ENCODE data around the gene MGAT5.

Gene MGAT5

GRCh38 chr2:134453973-134454372 lies 200.1 kb downstream of the MGAT5 start:
- H3K36me3 ChIP-seq (ENCODE audit: control insufficient read depth in 2 of 2, insufficient read depth in 1 of 2, low read length in 2 of 2), result peaks cover 0 to 30% of the 10 kb centered on the region in 2 experiments; a peak in 1 of 3 replicates
- TF ChIP-seq ZSCAN16 (tag by site-specific recombination; IDR thresholded peaks at IDR 0.05) (no peak), ZIC2 (tag by site-specific recombination; IDR thresholded peaks at IDR 0.05) (no peak), ZNF549 (tag by site-specific recombination; IDR thresholded peaks at IDR 0.05) (no peak), ZNF302 (tag by site-specific recombination; IDR thresholded peaks at IDR 0.05; ENCODE audit: low read depth) (no peak), ZNF585B (tag by site-specific recombination; IDR thresholded peaks at IDR 0.05) (no peak), ZNF701 (tag by site-specific recombination; IDR thresholded peaks at IDR 0.05) (no peak), KLF8 (tag by site-specific recombination; IDR thresholded peaks at IDR 0.05) (no peak), ZNF48 (tag by site-specific recombination; IDR thresholded peaks at IDR 0.05) (no peak), ZNF169 (tag by site-specific recombination; IDR thresholded peaks at IDR 0.05) (no peak), MEIS1 (CRISPR knock-in tag; IDR thresholded peaks at IDR 0.05; ENCODE audit: borderline replicate concordance) (no peak), ZNF473 (tag by site-specific recombination; IDR thresholded peaks at IDR 0.05) (no peak), ZNF843 (tag by site-specific recombination; IDR thresholded peaks at IDR 0.05) (no peak)
- POLR2A ChIA-PET, result no interaction called here
- no peak overlapping the region for H3K4me3 ChIP-seq (ENCODE audit: low read depth, low read length)
- CTCF ChIA-PET, result interaction anchor here (1.2 kb wide), 1 partner anchor 445 kb away, joined by 6 read pairs; no protein-coding TSS in a partner anchor
- no peaks in the 10 kb centered on the region for H3K4me1 ChIP-seq (ENCODE audit: control insufficient read depth, insufficient read depth, low read length)
- no peaks in the 10 kb centered on the region for H3K9me3 ChIP-seq (ENCODE audit: control insufficient read depth, insufficient read depth, low read depth, low read length)
- H3K27ac ChIP-seq (ENCODE audit: extremely low read depth, low read depth, low read length), result no peak overlapping the region

GRCh38 chr2:134454426-134454825 lies 200.6 kb downstream of the MGAT5 start:
- Histone ChIP-seq H3K4me1 (ENCODE audit: control insufficient read depth, insufficient read depth, low read length) (no peaks in the 10 kb centered on the region), H3K4me3 (ENCODE audit: low read depth, low read length) (no peak overlapping the region)
- CTCF ChIA-PET, result interaction anchor here (1.2 kb wide), 2 partner anchors 444 to 568 kb away, joined by 3 to 6 read pairs; no protein-coding TSS in a partner anchor

More at GRCh38 chr2:134454426-134454825, 200.6 kb downstream of the MGAT5 start:
- TF ChIP-seq ZNF404 (tag by site-specific recombination; IDR thresholded peaks at IDR 0.05), result no peak
- TF ChIP-seq KLF9 (tag by site-specific recombination; IDR thresholded peaks at IDR 0.05; ENCODE audit: low read depth), result no peak
- TF ChIP-seq ZNF133 (tag by site-specific recombination; IDR thresholded peaks at IDR 0.05), result no peak
- TF ChIP-seq, protein P1, sequence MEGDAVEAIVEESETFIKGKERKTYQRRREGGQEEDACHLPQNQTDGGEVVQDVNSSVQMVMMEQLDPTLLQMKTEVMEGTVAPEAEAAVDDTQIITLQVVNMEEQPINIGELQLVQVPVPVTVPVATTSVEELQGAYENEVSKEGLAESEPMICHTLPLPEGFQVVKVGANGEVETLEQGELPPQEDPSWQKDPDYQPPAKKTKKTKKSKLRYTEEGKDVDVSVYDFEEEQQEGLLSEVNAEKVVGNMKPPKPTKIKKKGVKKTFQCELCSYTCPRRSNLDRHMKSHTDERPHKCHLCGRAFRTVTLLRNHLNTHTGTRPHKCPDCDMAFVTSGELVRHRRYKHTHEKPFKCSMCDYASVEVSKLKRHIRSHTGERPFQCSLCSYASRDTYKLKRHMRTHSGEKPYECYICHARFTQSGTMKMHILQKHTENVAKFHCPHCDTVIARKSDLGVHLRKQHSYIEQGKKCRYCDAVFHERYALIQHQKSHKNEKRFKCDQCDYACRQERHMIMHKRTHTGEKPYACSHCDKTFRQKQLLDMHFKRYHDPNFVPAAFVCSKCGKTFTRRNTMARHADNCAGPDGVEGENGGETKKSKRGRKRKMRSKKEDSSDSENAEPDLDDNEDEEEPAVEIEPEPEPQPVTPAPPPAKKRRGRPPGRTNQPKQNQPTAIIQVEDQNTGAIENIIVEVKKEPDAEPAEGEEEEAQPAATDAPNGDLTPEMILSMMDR (tag by site-specific recombination; IDR thresholded peaks at IDR 0.05), result no peak
- TF ChIP-seq SP3 (tag by site-specific recombination; IDR thresholded peaks at IDR 0.05), result no peak
- no peak for TF ChIP-seq ZNF423 (tag by site-specific recombination; IDR thresholded peaks at IDR 0.05)
- no peak for TF ChIP-seq ZNF544 (tag by site-specific recombination; IDR thresholded peaks at IDR 0.05)
- TF ChIP-seq ZNF155 (tag by site-specific recombination; IDR thresholded peaks at IDR 0.05), result no peak
- no peak for TF ChIP-seq ZNF596 (tag by site-specific recombination; IDR thresholded peaks at IDR 0.05)
- no peak for TF ChIP-seq ZNF48 (tag by site-specific recombination; IDR thresholded peaks at IDR 0.05)
- no peak for TF ChIP-seq ZNF629 (tag by site-specific recombination; IDR thresholded peaks at IDR 0.05)
- TF ChIP-seq, protein P2, sequence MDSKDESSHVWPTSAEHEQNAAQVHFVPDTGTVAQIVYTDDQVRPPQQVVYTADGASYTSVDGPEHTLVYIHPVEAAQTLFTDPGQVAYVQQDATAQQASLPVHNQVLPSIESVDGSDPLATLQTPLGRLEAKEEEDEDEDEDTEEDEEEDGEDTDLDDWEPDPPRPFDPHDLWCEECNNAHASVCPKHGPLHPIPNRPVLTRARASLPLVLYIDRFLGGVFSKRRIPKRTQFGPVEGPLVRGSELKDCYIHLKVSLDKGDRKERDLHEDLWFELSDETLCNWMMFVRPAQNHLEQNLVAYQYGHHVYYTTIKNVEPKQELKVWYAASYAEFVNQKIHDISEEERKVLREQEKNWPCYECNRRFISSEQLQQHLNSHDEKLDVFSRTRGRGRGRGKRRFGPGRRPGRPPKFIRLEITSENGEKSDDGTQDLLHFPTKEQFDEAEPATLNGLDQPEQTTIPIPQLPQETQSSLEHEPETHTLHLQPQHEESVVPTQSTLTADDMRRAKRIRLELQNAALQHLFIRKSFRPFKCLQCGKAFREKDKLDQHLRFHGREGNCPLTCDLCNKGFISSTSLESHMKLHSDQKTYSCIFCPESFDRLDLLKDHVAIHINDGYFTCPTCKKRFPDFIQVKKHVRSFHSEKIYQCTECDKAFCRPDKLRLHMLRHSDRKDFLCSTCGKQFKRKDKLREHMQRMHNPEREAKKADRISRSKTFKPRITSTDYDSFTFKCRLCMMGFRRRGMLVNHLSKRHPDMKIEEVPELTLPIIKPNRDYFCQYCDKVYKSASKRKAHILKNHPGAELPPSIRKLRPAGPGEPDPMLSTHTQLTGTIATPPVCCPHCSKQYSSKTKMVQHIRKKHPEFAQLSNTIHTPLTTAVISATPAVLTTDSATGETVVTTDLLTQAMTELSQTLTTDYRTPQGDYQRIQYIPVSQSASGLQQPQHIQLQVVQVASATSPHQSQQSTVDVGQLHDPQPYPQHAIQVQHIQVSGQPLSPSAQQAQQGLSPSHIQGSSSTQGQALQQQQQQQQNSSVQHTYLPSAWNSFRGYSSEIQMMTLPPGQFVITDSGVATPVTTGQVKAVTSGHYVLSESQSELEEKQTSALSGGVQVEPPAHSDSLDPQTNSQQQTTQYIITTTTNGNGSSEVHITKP (tag by site-specific recombination; IDR thresholded peaks at IDR 0.05), result no peak
- TF ChIP-seq ZNF513 (tag by site-specific recombination; IDR thresholded peaks at IDR 0.05), result no peak
- no peak for TF ChIP-seq ZNF239 (tag by site-specific recombination; IDR thresholded peaks at IDR 0.05)
- TF ChIP-seq ZNF692 (tag by site-specific recombination; IDR thresholded peaks at IDR 0.05), result no peak
- no peak for TF ChIP-seq ZNF138 (tag by site-specific recombination; IDR thresholded peaks at IDR 0.05; ENCODE audit: borderline replicate concordance)
- POLR2A ChIA-PET, result no interaction called here
- no peaks in the 10 kb centered on the region for H3K9me3 ChIP-seq (ENCODE audit: control insufficient read depth, insufficient read depth, low read depth, low read length)
- peaks cover 0 to 30% of the 10 kb centered on the region in 2 experiments; a peak in 1 of 3 replicates for H3K36me3 ChIP-seq (ENCODE audit: control insufficient read depth in 2 of 2, insufficient read depth in 1 of 2, low read length in 2 of 2)
- H3K27ac ChIP-seq (ENCODE audit: extremely low read depth, low read depth, low read length), result no peak overlapping the region
